GM12878 (cell line): ENCODE results near the gene SCGB1C2. TPM values are rescaled to one million over a fixed set of nuclear protein-coding genes. Genes with fewer than 3 reads are reported as not detected.

ENCODE experiments used
- ATAC-seq: fragments of 200-7000 bp; cut with Tn5 transposase; 3 replicates; pipeline ENCODE4 v1.9.1; 2020; ENCODE audit warnings: mild to moderate bottlenecking, moderate library complexity
- BruUV-seq: library from RNA; stranded (reverse); fragments of 400-500 nt; replicated peaks from 2 replicates; lab custom pipeline; 2021; lab: Mats Ljungman, UMichigan
- CTCF ChIA-PET: fragments of 300-600 bp; sonication (Branson Sonifier 250); formaldehyde crosslinking; extraction: SDS; loops from one replicate; lab custom pipeline; 2021; ENCODE audit warnings: inconsistent platforms; lab: Yijun Ruan, JAX
- POLR2A ChIA-PET: fragments of 350-600 bp; formaldehyde crosslinking; extraction: SDS; loops from one replicate; lab custom pipeline; 2021; ENCODE audit warnings: inconsistent platforms; lab: Charles Lee
- RAD21 ChIA-PET: fragments of 300-600 bp; sonication (Branson Sonifier 250); formaldehyde crosslinking; loops from one replicate; lab custom pipeline; 2023; ENCODE audit warnings: antibody characterized with exemption; ENCODE audit not compliant: unreplicated experiment; lab: Charles Lee
- SMC1A ChIA-PET: fragments of 300-600 bp; sonication (Branson Sonifier 250); formaldehyde crosslinking; loops from one replicate; lab custom pipeline; 2023; ENCODE audit not compliant: unreplicated experiment, uncharacterized antibody; lab: Charles Lee
- DNase-seq: peaks from one replicate; pipeline ENCODE4 v3.0.0-alpha.2; 2011; ENCODE audit warnings: low read depth, low spot score
- FAIRE-seq: peaks from 3 replicates; lab custom pipeline; 2011; peaks lifted over from hg19 to GRCh38; lab: Jason Lieb, UNC
- H2AFZ ChIP-seq: 2 replicates; pipeline ENCODE4 v1.6.0; 2011; ENCODE audit warnings: low read depth, low read length, control low read depth; ENCODE audit not compliant: control insufficient read depth
- H3K27ac ChIP-seq: 2 replicates; pipeline ENCODE4 v1.5.1; 2011; ENCODE audit warnings: control low read depth; ENCODE audit not compliant: control insufficient read depth, insufficient read depth
- H3K27me3 ChIP-seq, 2 experiments: replicated peaks in 1 of 2; 2 replicates each; pipeline versions ENCODE4 v1.6.0 to v1.6.1; 2011; ENCODE audit warnings: low read length in 1 of 2; ENCODE audit not compliant: control insufficient read depth in 2 of 2, insufficient read depth in 2 of 2
- H3K36me3 ChIP-seq, 2 experiments: 2 replicates each; pipeline ENCODE4 v1.5.1; 2011; ENCODE audit warnings: low read length in 1 of 2; ENCODE audit not compliant: control insufficient read depth in 2 of 2, insufficient read depth in 2 of 2
- H3K4me1 ChIP-seq: 2 replicates; pipeline ENCODE4 v1.6.1; 2011; ENCODE audit warnings: mild to moderate bottlenecking, low read length, moderate library complexity, mixed read lengths; ENCODE audit not compliant: control insufficient read depth, insufficient read depth
- H3K4me2 ChIP-seq: 2 replicates; pipeline ENCODE4 v1.6.0; 2011; ENCODE audit warnings: control low read depth; ENCODE audit not compliant: control insufficient read depth, insufficient read depth
- H3K4me3 ChIP-seq: fragments of 200-600 bp; sonication (generic); 2 replicates; pipeline ENCODE4 v1.5.1; 2016
- H3K79me2 ChIP-seq: 2 replicates; pipeline ENCODE4 v1.6.0; 2011; ENCODE audit warnings: low read length; ENCODE audit not compliant: control insufficient read depth, insufficient read depth
- H3K9ac ChIP-seq: 2 replicates; pipeline ENCODE4 v1.8.0; 2011; ENCODE audit warnings: low read length, control low read depth, mixed read lengths; ENCODE audit not compliant: control insufficient read depth, insufficient read depth
- H3K9me3 ChIP-seq: replicated peaks from 3 replicates; pipeline ENCODE4 v1.5.1; 2011; ENCODE audit warnings: mild to moderate bottlenecking, low read length; ENCODE audit not compliant: control insufficient read depth, insufficient read depth
- H4K20me1 ChIP-seq: 2 replicates; pipeline ENCODE4 v1.6.0; 2011; ENCODE audit not compliant: control insufficient read depth, insufficient read depth
- ATF2 ChIP-seq: IDR thresholded peaks from 2 replicates; pipeline ENCODE4 v1.6.1; 2012; ENCODE audit warnings: low read length, inconsistent platforms
- BMI1 ChIP-seq: fragments of 450-650 bp; IDR thresholded peaks from 2 replicates; pipeline ENCODE4 v1.6.1; 2016; ENCODE audit warnings: mild to moderate bottlenecking, moderate library complexity, borderline replicate concordance
- BRCA1 ChIP-seq: IDR thresholded peaks from 2 replicates; pipeline ENCODE4 v1.6.1; 2011; ENCODE audit warnings: low read depth, low read length, improper control_type of control experiment
- CBX5 ChIP-seq: sonication (generic); IDR thresholded peaks from 2 replicates; pipeline ENCODE4 v1.6.1; 2016; ENCODE audit warnings: low read depth, moderate library complexity, mild to moderate bottlenecking, inconsistent platforms
- CEBPB ChIP-seq, 2 experiments: fragments of 150-350 bp in 1 of 2; IDR thresholded peaks; 2 replicates each; pipeline ENCODE4 v1.6.1; 2012 to 2014; ENCODE audit warnings: low read depth in 2 of 2, low read length in 2 of 2, borderline replicate concordance in 1 of 2, inconsistent platforms in 1 of 2
- FOS ChIP-seq: IDR thresholded peaks from 3 replicates; pipeline ENCODE4 v1.6.1; 2011; ENCODE audit warnings: borderline replicate concordance; ENCODE audit not compliant: insufficient read length; ENCODE audit errors: extremely low read depth
- HDGF ChIP-seq: fragments of 450-650 bp; IDR thresholded peaks from 2 replicates; pipeline ENCODE4 v1.6.1; 2016; ENCODE audit warnings: antibody characterized with exemption
- IRF4 ChIP-seq: IDR thresholded peaks from 2 replicates; pipeline ENCODE4 v1.6.1; 2011; ENCODE audit warnings: low read depth, low read length
- LARP7 ChIP-seq: fragments of 450-650 bp; IDR thresholded peaks from 2 replicates; pipeline ENCODE4 v1.6.1; 2017; ENCODE audit warnings: mild to moderate bottlenecking
- MYC ChIP-seq: IDR thresholded peaks from 2 replicates; pipeline ENCODE4 v1.6.1; 2011; ENCODE audit warnings: mild to moderate bottlenecking, low read length, moderate library complexity, inconsistent platforms; ENCODE audit not compliant: insufficient read depth, insufficient replicate concordance, insufficient read length, severe bottlenecking
- PBX3 ChIP-seq: IDR thresholded peaks from 2 replicates; pipeline ENCODE4 v1.6.1; 2011; ENCODE audit warnings: mild to moderate bottlenecking, low read depth, low read length, moderate library complexity; ENCODE audit not compliant: insufficient replicate concordance
- RB1 ChIP-seq: fragments of 450-650 bp; formaldehyde crosslinking; IDR thresholded peaks from 2 replicates; pipeline ENCODE4 v1.6.1; 2017; ENCODE audit warnings: mild to moderate bottlenecking, borderline replicate concordance
- RELA ChIP-seq: fragments of 450-650 bp; IDR thresholded peaks from 2 replicates; pipeline ENCODE4 v1.8.0; 2014; ENCODE audit warnings: borderline replicate concordance; ENCODE audit not compliant: partially characterized antibody
- SREBF1 ChIP-seq: IDR thresholded peaks from 2 replicates; pipeline ENCODE4 v1.6.1; 2012; ENCODE audit warnings: mild to moderate bottlenecking, low read length
- SRF ChIP-seq, 2 experiments: IDR thresholded peaks; 2 replicates each; pipeline ENCODE4 v1.6.1; 2011; ENCODE audit warnings: low read depth in 2 of 2, low read length in 2 of 2, mild to moderate bottlenecking in 1 of 2, moderate library complexity in 1 of 2
- SUPT20H ChIP-seq: IDR thresholded peaks from 2 replicates; pipeline ENCODE4 v1.6.1; 2011; ENCODE audit warnings: low read depth, mild to moderate bottlenecking, low read length, moderate library complexity, borderline replicate concordance; ENCODE audit not compliant: control insufficient read depth
- YBX1 ChIP-seq: fragments of 450-650 bp; IDR thresholded peaks from 2 replicates; pipeline ENCODE4 v1.6.1; 2016; ENCODE audit warnings: antibody characterized with exemption
- YY1 ChIP-seq: IDR thresholded peaks from 2 replicates; pipeline ENCODE4 v1.6.1; 2011; ENCODE audit warnings: low read depth, mild to moderate bottlenecking, low read length
- WGBS: methylation state at CpG from one replicate; pipeline ENCODE4 v1.1.6; 2016; ENCODE audit warnings: low lambda C conversion rate; ENCODE audit not compliant: insufficient replicate concordance, insufficient coverage; ENCODE audit errors: missing lambda C conversion rate; 5-methylcytosine and 5-hydroxymethylcytosine counted together
- in situ Hi-C: fragments of 300-500 bp; cut with MboI; formaldehyde crosslinking; loops from 9 replicates; pipeline ENCODE4 v1.14.3; 2018; ENCODE audit warnings: mixed read lengths
- intact Hi-C: fragments of 100-400 bp; cut with micrococcal nuclease; formaldehyde crosslinking; loops from one replicate; pipeline ENCODE4 v1.14.2; 2022; ENCODE audit not compliant: unreplicated experiment
- polyA plus RNA-seq, 11 experiments: library from polyadenylated mRNA; depleted of rRNA in 4 of 11; unstranded in 6 of 11; stranded (reverse) in 5 of 11; fragments of >200 nt; fragmentation: Nextera tagmentation in 4 of 11; fragmentation: Illumina TruSeq in 1 of 11; extraction: Ambion mirVana in 4 of 11; extraction: Trizol in 1 of 11; gene quantifications; 1 replicate in 1 of 11; 2 replicates in 10 of 11; pipeline versions ENCODE4 v1.2.1 to v1.2.3, GENCODE V29; 2011 to 2016; ENCODE audit warnings: inconsistent platforms in 2 of 11, missing spikeins in 2 of 11, low read depth in 1 of 11
- total RNA-seq, 4 experiments: library from RNA; depleted of rRNA in 3 of 4; stranded (reverse); fragments of >200 nt in 3 of 4; fragmentation: Illumina TruSeq in 1 of 4; extraction: Trizol in 1 of 4; gene quantifications; 2 replicates each; pipeline versions ENCODE4 v1.2.1 to v1.2.3, GENCODE V29; 2013 to 2021

The SCGB1C2 gene
- total and polyA plus RNA-seq, 10 of the 15 experiments (the other 5 are each of a cell fraction or from before 2014, with no cell fraction given) = not detected

- Histone ChIP-seq H3K79me2 (no peaks in the 10 kb centered on the region), H4K20me1 (no peaks in the 10 kb centered on the region), H3K36me3 (no peaks in the 10 kb centered on the region), H3K9ac (no peak overlapping the region), H3K4me3 (no peak overlapping the region), H3K4me1 (no peaks in the 10 kb centered on the region), H2AFZ (no peak overlapping the region), H3K4me2 (no peak overlapping the region)
- ChIA-PET RAD21 (interaction anchor here (1.5 kb wide), 1 partner anchor 267 kb away, joined by 3 read pairs; no protein-coding TSS in a partner anchor), CTCF (interaction anchor here (0.9 to 1.3 kb wide), 3 partner anchors 163 to 267 kb away, joined by 3 to 4 read pairs (median 3); no protein-coding TSS in a partner anchor)
- intact Hi-C loops = loop anchor here (5.0 kb wide), 1 partner anchor 162 kb away; no protein-coding TSS in a partner anchor
- 26% methylated on average over 7 of the region's 7 CpGs for whole genome bisulfite sequencing
- no TSS peak for BruUV-seq
- DNase-seq (no peak), FAIRE-seq (no peak)
- no peak for TF ChIP-seq MYC
- TF ChIP-seq BMI1 = no peak
- TF ChIP-seq LARP7 = no peak
- no peak for TF ChIP-seq RB1
- no peak for TF ChIP-seq SRF (IDR thresholded peaks at IDR 0.05; ENCODE audit: low read depth in 2 of 2, low read length in 2 of 2)
- TF ChIP-seq CBX5 = no peak
- TF ChIP-seq IRF4 = no peak
- TF ChIP-seq SUPT20H = no peak
- TF ChIP-seq YY1 = no peak
- no peak for TF ChIP-seq YBX1
- TF ChIP-seq ATF2 = no peak
- no peak for TF ChIP-seq RELA
- no peak for TF ChIP-seq CEBPB (IDR thresholded peaks at IDR 0.05; ENCODE audit: borderline replicate concordance in 1 of 2, low read depth in 2 of 2, low read length in 2 of 2)
- TF ChIP-seq BRCA1 = no peak
- TF ChIP-seq HDGF = no peak
- TF ChIP-seq SREBF1 = no peak
- no peak for TF ChIP-seq PBX3
- no peak for TF ChIP-seq FOS
- TF ChIP-seq, all 136 proteins: peak for 0
- H3K9me3 ChIP-seq = no peaks in the 10 kb centered on the region
- H3K27ac ChIP-seq = no peak overlapping the region
- H3K27me3 ChIP-seq = no peaks in the 10 kb centered on the region
- in situ Hi-C loops = loop anchor here (5.0 kb wide), 1 partner anchor 247 kb away; no protein-coding TSS in a partner anchor
- POLR2A ChIA-PET = no interaction called here
- SMC1A ChIA-PET = no interaction called here
- ATAC-seq = no peak
Measured at GRCh38 chr17:144936-145670, 7.7 kb downstream of the SCGB1C2 start.
